Measurements from ENCODE around the gene SYT17. TPM values are rescaled to one million over a fixed set of nuclear protein-coding genes. Genes with fewer than 3 reads are reported as not detected.

Gene SYT17
- total RNA-seq, 1 experiment from 2014 or later, result 10.3 TPM

GRCh38 chr16:19188406-19188805 is 20.4 kb downstream of the SYT17 start:
- RAD21 ChIA-PET (ENCODE audit: low non-redundant PET in 1 of 2, low total read pairs in 2 of 2, uncharacterized antibody in 2 of 2, unreplicated experiment in 2 of 2), result no interaction called here
- no TSS peak for BruUV-seq (replicated peaks)
- CTCF ChIA-PET, result interaction anchor here (3.6 kb wide), 1 partner anchor 9 kb away, joined by 23 read pairs; no protein-coding TSS in a partner anchor

GRCh38 chr16:19192865-19193264 is 24.8 kb downstream of the SYT17 start:
- no peaks in the 10 kb centered on the region for H3K9me2 ChIP-seq (ENCODE audit: insufficient read depth)
- no peaks in the 10 kb centered on the region; a peak in 1 of 4 replicates for H3K36me3 ChIP-seq (ENCODE audit: control insufficient read depth in 1 of 2, insufficient read depth in 2 of 2, low read length in 2 of 2)
- no peak overlapping the region for H3K4me2 ChIP-seq (ENCODE audit: low read length)
- H3K4me3 ChIP-seq (replicated peaks in 1 of 2; ENCODE audit: low read depth in 1 of 2, low read length in 2 of 2), result no peak overlapping the region
- ChIA-PET POLR2A (no interaction called here), CTCF (interaction anchor here (0.7 kb wide), 1 partner anchor 14 kb away, joined by 3 read pairs; no protein-coding TSS in a partner anchor), RAD21 (ENCODE audit: low non-redundant PET in 1 of 2, low total read pairs in 2 of 2, uncharacterized antibody in 2 of 2, unreplicated experiment in 2 of 2) (no interaction called here)
- H2AFZ ChIP-seq (ENCODE audit: low read depth, low read length, poor library complexity, severe bottlenecking), result no peak overlapping the region
- H3K27ac ChIP-seq (ENCODE audit: low read depth, low read length), result no peak overlapping the region
- H4K20me1 ChIP-seq (ENCODE audit: insufficient read depth), result no peaks in the 10 kb centered on the region
- BruUV-seq (replicated peaks), result no TSS peak
- intact Hi-C loops (cut with micrococcal nuclease), result no loop called here
- no peaks in the 10 kb centered on the region for H3K9me3 ChIP-seq (ENCODE audit: control insufficient read depth in 1 of 2, insufficient read depth in 1 of 2, low read depth in 1 of 2, low read length in 2 of 2)
- H3K4me1 ChIP-seq (ENCODE audit: control insufficient read depth in 1 of 2, insufficient read depth in 2 of 2, low read length in 2 of 2), result peaks cover 0 to 13% of the 10 kb centered on the region in 2 experiments; a peak in 3 of 4 replicates
- no peak overlapping the region for H3K9ac ChIP-seq (ENCODE audit: low read length)
- no peaks in the 10 kb centered on the region for H3K27me3 ChIP-seq (ENCODE audit: insufficient read depth, low read length)
- no peaks in the 10 kb centered on the region for H3K79me2 ChIP-seq (ENCODE audit: insufficient read depth, low read length)
- no peak for DNase-seq (ENCODE audit: low read depth, low spot score)
- no peak for ATAC-seq
- TF ChIP-seq ZFX (IDR thresholded peaks at IDR 0.05), result no peak
- TF ChIP-seq SRF (IDR thresholded peaks at IDR 0.05; ENCODE audit: low read depth), result no peak
- TF ChIP-seq ZBTB33 (IDR thresholded peaks at IDR 0.05; ENCODE audit: extremely low read depth, insufficient replicate concordance, low read length), result no peak
- TF ChIP-seq REST (IDR thresholded peaks at IDR 0.05; ENCODE audit: low read depth), result no peak
- TF ChIP-seq POLR2AphosphoS5 (IDR thresholded peaks at IDR 0.05; ENCODE audit: low read depth, low read length), result no peak
- TF ChIP-seq CEBPB (IDR thresholded peaks at IDR 0.05; ENCODE audit: low read depth), result no peak

More at GRCh38 chr16:19188406-19188805, 20.4 kb downstream of the SYT17 start:
- Histone ChIP-seq H3K9me3 (ENCODE audit: control insufficient read depth in 1 of 2, insufficient read depth in 1 of 2, low read depth in 1 of 2, low read length in 2 of 2) (no peaks in the 10 kb centered on the region), H4K20me1 (ENCODE audit: insufficient read depth) (no peaks in the 10 kb centered on the region), H3K27ac (ENCODE audit: low read depth, low read length) (no peak overlapping the region), H3K79me2 (ENCODE audit: insufficient read depth, low read length) (no peaks in the 10 kb centered on the region), H3K9me2 (ENCODE audit: insufficient read depth) (no peaks in the 10 kb centered on the region), H3K36me3 (ENCODE audit: control insufficient read depth in 1 of 2, insufficient read depth in 2 of 2, low read length in 2 of 2) (no peaks in the 10 kb centered on the region; a peak in 1 of 4 replicates), H3K4me1 (ENCODE audit: control insufficient read depth in 1 of 2, insufficient read depth in 2 of 2, low read length in 2 of 2) (peaks cover 0 to 13% of the 10 kb centered on the region in 2 experiments; a peak in 3 of 4 replicates), H3K27me3 (ENCODE audit: insufficient read depth, low read length) (no peaks in the 10 kb centered on the region), H2AFZ (ENCODE audit: low read depth, low read length, poor library complexity, severe bottlenecking) (no peak overlapping the region), H3K4me3 (replicated peaks in 1 of 2; ENCODE audit: low read depth in 1 of 2, low read length in 2 of 2) (no peak overlapping the region), H3K9ac (ENCODE audit: low read length) (no peak overlapping the region), H3K4me2 (ENCODE audit: low read length) (no peak overlapping the region)
- DNase-seq (ENCODE audit: low read depth, low spot score), result no peak
- no peak for ATAC-seq
- POLR2A ChIA-PET, result no interaction called here
- intact Hi-C loops (cut with micrococcal nuclease), result no loop called here
- no peak for TF ChIP-seq ZNF274 (IDR thresholded peaks at IDR 0.05; ENCODE audit: low read depth, low read length)
- TF ChIP-seq CTCF (IDR thresholded peaks at IDR 0.05 in 2 of 3, conservative IDR thresholded peaks at IDR 0.05 in 1 of 3; ENCODE audit: borderline replicate concordance in 1 of 3, insufficient read depth in 1 of 3, low read depth in 2 of 3, low read length in 2 of 3), result no peak
- TF ChIP-seq SRF (IDR thresholded peaks at IDR 0.05; ENCODE audit: low read depth), result no peak
- no peak for TF ChIP-seq RAD21 (IDR thresholded peaks at IDR 0.05; ENCODE audit: low read depth)
- TF ChIP-seq ZFX (IDR thresholded peaks at IDR 0.05), result no peak
